Measurements from ENCODE around the gene MAP2K5. TPM values are rescaled to one million over a fixed set of nuclear protein-coding genes. Genes with fewer than 3 reads are reported as not detected.

MAP2K5 gene
- total RNA-seq, 1 experiment from 2014 or later, result 13.6 TPM

DNA sequence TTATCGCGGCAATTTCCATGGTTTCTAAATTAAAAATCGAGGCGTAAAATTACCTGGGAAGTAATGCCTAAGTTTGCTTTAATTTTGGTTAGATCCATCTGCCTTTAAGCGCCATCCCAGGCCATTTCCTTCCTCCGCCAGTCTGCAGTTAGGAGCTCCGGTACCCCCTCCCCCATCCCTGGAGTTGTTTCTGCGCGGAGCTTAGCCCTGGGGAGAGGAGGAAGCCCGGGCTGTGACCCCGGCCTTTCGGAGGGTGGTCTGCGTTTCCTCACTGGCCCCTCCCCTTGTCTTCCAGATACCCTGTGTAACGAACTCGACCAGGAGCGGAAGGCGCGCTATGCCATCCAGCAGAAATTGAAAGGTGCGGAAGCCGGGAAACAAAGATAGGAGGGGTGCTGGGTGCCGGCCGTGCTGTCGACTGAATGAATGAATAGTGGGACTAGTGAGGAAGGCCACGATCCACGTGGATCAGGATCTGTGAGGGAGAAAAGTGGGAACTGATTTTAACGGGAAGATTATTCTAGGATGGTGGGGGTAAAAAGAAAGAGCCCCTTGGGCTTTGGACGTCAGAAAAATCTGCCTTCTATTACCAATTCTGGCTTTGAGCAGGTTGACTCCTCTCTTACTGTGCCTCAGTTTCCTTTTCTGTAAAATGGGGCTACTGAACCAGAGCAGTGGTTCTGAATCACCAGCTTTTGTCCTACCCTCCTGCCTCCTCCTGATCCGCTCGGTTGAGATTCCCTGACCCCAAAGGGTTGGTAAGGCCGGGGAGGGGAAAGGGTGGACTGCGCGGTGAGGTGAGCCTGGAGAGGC lies 290.6 kb downstream of the MAP2K5 start:
- Mint-ChIP-seq H3K27ac (no peak overlapping the region), H3K4me1 (peaks cover 54% of the 10 kb centered on the region), H3K9me3 (no peaks in the 10 kb centered on the region), H3K36me3 (no peaks in the 10 kb centered on the region), H3K4me3 (peak overlapping the region; percentile 73), H3K27me3 (ENCODE audit: low read depth) (peaks cover 100% of the 10 kb centered on the region)
- ChIA-PET CTCF (interaction anchor here (0.6 to 2.7 kb wide), 22 partner anchors 8 to 901 kb away, joined by 3 to 16 read pairs (median 3); partner anchors contain the start of genes C15orf61 and SKOR1), POLR2A (no interaction called here)
- peak; percentile 64 for DNase-seq (ENCODE audit: low spot score)
- TF ChIP-seq, protein P1, sequence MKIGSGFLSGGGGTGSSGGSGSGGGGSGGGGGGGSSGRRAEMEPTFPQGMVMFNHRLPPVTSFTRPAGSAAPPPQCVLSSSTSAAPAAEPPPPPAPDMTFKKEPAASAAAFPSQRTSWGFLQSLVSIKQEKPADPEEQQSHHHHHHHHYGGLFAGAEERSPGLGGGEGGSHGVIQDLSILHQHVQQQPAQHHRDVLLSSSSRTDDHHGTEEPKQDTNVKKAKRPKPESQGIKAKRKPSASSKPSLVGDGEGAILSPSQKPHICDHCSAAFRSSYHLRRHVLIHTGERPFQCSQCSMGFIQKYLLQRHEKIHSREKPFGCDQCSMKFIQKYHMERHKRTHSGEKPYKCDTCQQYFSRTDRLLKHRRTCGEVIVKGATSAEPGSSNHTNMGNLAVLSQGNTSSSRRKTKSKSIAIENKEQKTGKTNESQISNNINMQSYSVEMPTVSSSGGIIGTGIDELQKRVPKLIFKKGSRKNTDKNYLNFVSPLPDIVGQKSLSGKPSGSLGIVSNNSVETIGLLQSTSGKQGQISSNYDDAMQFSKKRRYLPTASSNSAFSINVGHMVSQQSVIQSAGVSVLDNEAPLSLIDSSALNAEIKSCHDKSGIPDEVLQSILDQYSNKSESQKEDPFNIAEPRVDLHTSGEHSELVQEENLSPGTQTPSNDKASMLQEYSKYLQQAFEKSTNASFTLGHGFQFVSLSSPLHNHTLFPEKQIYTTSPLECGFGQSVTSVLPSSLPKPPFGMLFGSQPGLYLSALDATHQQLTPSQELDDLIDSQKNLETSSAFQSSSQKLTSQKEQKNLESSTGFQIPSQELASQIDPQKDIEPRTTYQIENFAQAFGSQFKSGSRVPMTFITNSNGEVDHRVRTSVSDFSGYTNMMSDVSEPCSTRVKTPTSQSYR (CRISPR knock-in tag; IDR thresholded peaks at IDR 0.05), result 0 out of 2 replicates have a peak, but pooled peaks have one; percentile 45
- TF ChIP-seq, protein P2, sequence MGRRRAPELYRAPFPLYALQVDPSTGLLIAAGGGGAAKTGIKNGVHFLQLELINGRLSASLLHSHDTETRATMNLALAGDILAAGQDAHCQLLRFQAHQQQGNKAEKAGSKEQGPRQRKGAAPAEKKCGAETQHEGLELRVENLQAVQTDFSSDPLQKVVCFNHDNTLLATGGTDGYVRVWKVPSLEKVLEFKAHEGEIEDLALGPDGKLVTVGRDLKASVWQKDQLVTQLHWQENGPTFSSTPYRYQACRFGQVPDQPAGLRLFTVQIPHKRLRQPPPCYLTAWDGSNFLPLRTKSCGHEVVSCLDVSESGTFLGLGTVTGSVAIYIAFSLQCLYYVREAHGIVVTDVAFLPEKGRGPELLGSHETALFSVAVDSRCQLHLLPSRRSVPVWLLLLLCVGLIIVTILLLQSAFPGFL (CRISPR knock-in tag; IDR thresholded peaks at IDR 0.05; ENCODE audit: borderline replicate concordance), result no peak
- ATAC-seq, result peak; percentile 9

DNA sequence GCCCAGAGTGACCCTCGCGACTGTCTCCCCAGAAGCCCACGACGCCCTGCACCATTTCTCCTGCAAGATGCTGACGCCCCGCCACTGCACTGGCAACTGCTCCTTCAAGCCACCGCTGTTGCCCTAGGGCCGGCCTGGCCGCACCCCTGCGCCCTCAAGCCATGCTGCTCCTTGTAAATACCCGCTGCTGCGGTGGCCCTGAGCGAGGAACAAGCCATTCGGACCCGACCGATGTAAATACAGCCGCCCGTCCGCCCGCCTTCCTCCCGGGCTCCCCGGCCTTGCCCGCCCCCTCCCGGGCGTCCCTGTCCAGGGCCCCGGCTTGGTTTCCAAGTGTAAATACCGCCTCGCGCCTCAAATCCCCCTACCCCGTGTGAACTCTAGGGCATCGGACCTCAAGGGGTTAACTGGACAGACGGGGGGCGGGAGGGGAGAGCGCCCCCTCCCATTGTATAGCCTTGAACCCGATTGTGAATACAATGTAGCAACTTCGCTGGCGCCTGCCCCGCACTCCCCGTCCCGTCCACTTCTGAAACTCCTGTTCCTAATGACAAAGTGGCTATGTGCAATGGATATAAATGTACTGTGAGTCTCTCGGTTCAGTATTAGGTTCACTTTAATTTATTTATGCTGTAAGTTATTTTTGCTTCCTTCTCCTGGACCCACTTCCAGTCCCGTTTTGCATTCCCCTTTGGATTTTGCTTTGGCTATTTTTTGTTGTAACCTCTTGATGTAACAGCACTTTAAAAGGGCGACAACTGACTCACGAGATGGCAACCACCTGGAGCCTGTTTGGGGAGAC lies 291.4 kb downstream of the MAP2K5 start:
- POLR2A ChIA-PET, result no interaction called here
- TF ChIP-seq FOXK1 (CRISPR knock-in tag; IDR thresholded peaks at IDR 0.05) (peak; percentile 63; the same call in 1 of the 2 replicates), FOXJ3 (CRISPR knock-in tag; IDR thresholded peaks at IDR 0.05; ENCODE audit: borderline replicate concordance) (no peak), ATF1 (CRISPR knock-in tag; IDR thresholded peaks at IDR 0.05) (no peak)
- TF ChIP-seq, protein P3, sequence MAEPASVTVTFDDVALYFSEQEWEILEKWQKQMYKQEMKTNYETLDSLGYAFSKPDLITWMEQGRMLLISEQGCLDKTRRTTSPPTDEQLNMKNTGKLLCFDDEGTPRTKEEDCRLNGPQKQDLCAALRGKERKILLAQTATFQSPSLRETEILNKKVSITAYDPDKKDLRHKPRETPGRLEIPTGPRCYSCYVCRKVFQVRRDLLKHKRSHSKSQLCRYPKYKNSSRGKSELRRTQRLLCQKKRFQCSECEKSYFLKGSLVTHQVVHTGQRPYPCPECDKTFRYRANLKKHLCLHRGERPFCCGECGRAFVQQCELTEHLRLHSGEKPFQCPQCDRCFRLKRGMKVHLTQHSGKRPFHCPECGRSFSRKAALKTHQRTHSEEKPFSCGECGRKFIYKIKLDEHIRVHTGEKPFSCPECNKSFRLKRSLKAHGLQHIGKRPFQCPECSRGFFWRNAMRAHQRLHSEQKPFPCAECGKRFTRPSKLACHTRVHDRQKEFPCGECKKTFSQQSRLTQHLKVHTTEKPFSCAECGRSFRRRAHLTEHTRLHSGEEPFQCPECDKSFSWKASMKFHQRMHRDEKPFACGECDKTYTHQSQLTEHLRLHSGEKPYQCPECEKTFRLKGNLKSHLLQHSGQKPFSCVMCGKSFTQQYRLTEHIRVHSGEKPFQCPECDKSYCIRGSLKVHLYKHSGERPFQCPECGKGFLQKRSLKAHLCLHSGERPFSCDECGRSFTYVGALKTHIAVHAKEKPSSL (CRISPR knock-in tag; conservative IDR thresholded peaks at IDR 0.05), result no peak
- TF ChIP-seq, protein P4, sequence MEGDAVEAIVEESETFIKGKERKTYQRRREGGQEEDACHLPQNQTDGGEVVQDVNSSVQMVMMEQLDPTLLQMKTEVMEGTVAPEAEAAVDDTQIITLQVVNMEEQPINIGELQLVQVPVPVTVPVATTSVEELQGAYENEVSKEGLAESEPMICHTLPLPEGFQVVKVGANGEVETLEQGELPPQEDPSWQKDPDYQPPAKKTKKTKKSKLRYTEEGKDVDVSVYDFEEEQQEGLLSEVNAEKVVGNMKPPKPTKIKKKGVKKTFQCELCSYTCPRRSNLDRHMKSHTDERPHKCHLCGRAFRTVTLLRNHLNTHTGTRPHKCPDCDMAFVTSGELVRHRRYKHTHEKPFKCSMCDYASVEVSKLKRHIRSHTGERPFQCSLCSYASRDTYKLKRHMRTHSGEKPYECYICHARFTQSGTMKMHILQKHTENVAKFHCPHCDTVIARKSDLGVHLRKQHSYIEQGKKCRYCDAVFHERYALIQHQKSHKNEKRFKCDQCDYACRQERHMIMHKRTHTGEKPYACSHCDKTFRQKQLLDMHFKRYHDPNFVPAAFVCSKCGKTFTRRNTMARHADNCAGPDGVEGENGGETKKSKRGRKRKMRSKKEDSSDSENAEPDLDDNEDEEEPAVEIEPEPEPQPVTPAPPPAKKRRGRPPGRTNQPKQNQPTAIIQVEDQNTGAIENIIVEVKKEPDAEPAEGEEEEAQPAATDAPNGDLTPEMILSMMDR (IDR thresholded peaks at IDR 0.05), result peak; percentile 30
- TF ChIP-seq, protein P5, sequence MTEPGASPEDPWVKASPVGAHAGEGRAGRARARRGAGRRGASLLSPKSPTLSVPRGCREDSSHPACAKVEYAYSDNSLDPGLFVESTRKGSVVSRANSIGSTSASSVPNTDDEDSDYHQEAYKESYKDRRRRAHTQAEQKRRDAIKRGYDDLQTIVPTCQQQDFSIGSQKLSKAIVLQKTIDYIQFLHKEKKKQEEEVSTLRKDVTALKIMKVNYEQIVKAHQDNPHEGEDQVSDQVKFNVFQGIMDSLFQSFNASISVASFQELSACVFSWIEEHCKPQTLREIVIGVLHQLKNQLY (CRISPR knock-in tag; IDR thresholded peaks at IDR 0.05), result no peak
- TF ChIP-seq, protein P6, sequence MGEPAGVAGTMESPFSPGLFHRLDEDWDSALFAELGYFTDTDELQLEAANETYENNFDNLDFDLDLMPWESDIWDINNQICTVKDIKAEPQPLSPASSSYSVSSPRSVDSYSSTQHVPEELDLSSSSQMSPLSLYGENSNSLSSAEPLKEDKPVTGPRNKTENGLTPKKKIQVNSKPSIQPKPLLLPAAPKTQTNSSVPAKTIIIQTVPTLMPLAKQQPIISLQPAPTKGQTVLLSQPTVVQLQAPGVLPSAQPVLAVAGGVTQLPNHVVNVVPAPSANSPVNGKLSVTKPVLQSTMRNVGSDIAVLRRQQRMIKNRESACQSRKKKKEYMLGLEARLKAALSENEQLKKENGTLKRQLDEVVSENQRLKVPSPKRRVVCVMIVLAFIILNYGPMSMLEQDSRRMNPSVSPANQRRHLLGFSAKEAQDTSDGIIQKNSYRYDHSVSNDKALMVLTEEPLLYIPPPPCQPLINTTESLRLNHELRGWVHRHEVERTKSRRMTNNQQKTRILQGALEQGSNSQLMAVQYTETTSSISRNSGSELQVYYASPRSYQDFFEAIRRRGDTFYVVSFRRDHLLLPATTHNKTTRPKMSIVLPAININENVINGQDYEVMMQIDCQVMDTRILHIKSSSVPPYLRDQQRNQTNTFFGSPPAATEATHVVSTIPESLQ (CRISPR knock-in tag; IDR thresholded peaks at IDR 0.05), result no peak
- Mint-ChIP-seq H3K36me3 (no peaks in the 10 kb centered on the region), H3K9me3 (no peaks in the 10 kb centered on the region), H3K27ac (no peak overlapping the region), H3K4me1 (peaks cover 53% of the 10 kb centered on the region), H3K4me3 (peak overlapping the region; percentile 73), H3K27me3 (ENCODE audit: low read depth) (peaks cover 100% of the 10 kb centered on the region)
- peak; percentile 84 for DNase-seq (ENCODE audit: low spot score)
- peak; percentile 33 for ATAC-seq
- CTCF ChIA-PET, result interaction anchor here (0.9 to 2.7 kb wide), 5 partner anchors 9 to 377 kb away, joined by 3 to 31 read pairs (median 16); partner anchors contain the start of gene SKOR1

All from WTC11 (cell line).